H1 (cell line): Measurements from ENCODE around the gene UBN1. TPM values are rescaled to one million over a fixed set of nuclear protein-coding genes. Genes with fewer than 3 reads are reported as not detected.

Experiments
- CTCF ChIA-PET: fragments of 300-600 bp; sonication (Branson Sonifier 250); formaldehyde crosslinking; loops from one replicate; lab custom pipeline; 2021; ENCODE audit not compliant: partially characterized antibody; lab: Charles Lee
- POLR2A ChIA-PET: fragments of 300-600 bp; sonication (Branson Sonifier 250); formaldehyde crosslinking; loops from one replicate; lab custom pipeline; 2021; ENCODE audit warnings: inconsistent platforms; ENCODE audit not compliant: partially characterized antibody; lab: Charles Lee
- DNase-seq, 2 experiments: peaks; one replicate each; pipeline versions ENCODE4 v3.0.0 to v3.0.0-alpha.2; 2010 to 2022; ENCODE audit warnings: low spot score in 2 of 2, low read depth in 1 of 2, mixed read lengths in 1 of 2
- FAIRE-seq: peaks from 2 replicates; lab custom pipeline; 2011; peaks lifted over from hg19 to GRCh38; lab: Jason Lieb, UNC
- H2AFZ ChIP-seq: 2 replicates; pipeline ENCODE4 v1.8.1; 2012; ENCODE audit warnings: low read length, inconsistent platforms
- H2AK5ac ChIP-seq: 2 replicates; pipeline ENCODE4 v1.6.1; 2013; ENCODE audit warnings: low read depth, low read length
- H2BK120ac ChIP-seq: replicated peaks from 2 replicates; pipeline ENCODE3; 2013; ENCODE audit warnings: low read depth, low read length, inconsistent platforms
- H2BK12ac ChIP-seq: 2 replicates; pipeline ENCODE4 v1.6.1; 2013; ENCODE audit warnings: low read depth, low read length
- H2BK15ac ChIP-seq: 2 replicates; pipeline ENCODE4 v1.6.1; 2013; ENCODE audit warnings: low read length
- H2BK20ac ChIP-seq: 2 replicates; pipeline ENCODE4 v1.6.1; 2013; ENCODE audit warnings: low read length
- H2BK5ac ChIP-seq: 2 replicates; pipeline ENCODE4 v1.6.1; 2013; ENCODE audit warnings: low read depth, low read length
- H3K14ac ChIP-seq: 2 replicates; pipeline ENCODE4 v1.6.1; 2013; ENCODE audit warnings: inconsistent platforms; ENCODE audit not compliant: insufficient read length
- H3K18ac ChIP-seq: 2 replicates; pipeline ENCODE4 v1.6.1; 2013; ENCODE audit warnings: low read length; ENCODE audit errors: extremely low read depth
- H3K23ac ChIP-seq: 2 replicates; pipeline ENCODE4 v1.6.1; 2013; ENCODE audit warnings: inconsistent platforms; ENCODE audit not compliant: insufficient read length
- H3K23me2 ChIP-seq: 2 replicates; pipeline ENCODE4 v1.6.1; 2013; ENCODE audit warnings: low read depth, low read length
- H3K27ac ChIP-seq: 2 replicates; pipeline ENCODE4 v1.6.1; 2011; ENCODE audit warnings: low read depth, low read length, inconsistent platforms
- H3K27me3 ChIP-seq, 4 experiments: replicated peaks in 1 of 4; 1 replicate in 1 of 4; 2 replicates in 3 of 4; pipeline versions ENCODE4 v1.6.1 to v1.8.1; 2011 to 2013; ENCODE audit warnings: low read length in 3 of 4, mild to moderate bottlenecking in 3 of 4, inconsistent platforms in 2 of 4, mixed read lengths in 2 of 4, moderate library complexity in 1 of 4; ENCODE audit not compliant: control insufficient read depth in 3 of 4, insufficient read depth in 3 of 4; ENCODE audit errors: extremely low read depth in 1 of 4
- H3K36me3 ChIP-seq, 4 experiments: 2 replicates each; pipeline versions ENCODE4 v1.6.1 to v1.8.1; 2011 to 2013; ENCODE audit warnings: mild to moderate bottlenecking in 4 of 4, low read length in 3 of 4, moderate library complexity in 2 of 4, control low read depth in 1 of 4, inconsistent platforms in 1 of 4; ENCODE audit not compliant: insufficient read depth in 4 of 4, control insufficient read depth in 2 of 4
- H3K4ac ChIP-seq: replicated peaks from 2 replicates; pipeline ENCODE3; 2013; ENCODE audit warnings: low read length, low read depth, mixed read lengths, inconsistent platforms; ENCODE audit not compliant: insufficient read length
- H3K4me1 ChIP-seq, 4 experiments: replicated peaks in 1 of 4; 1 replicate in 1 of 4; 2 replicates in 3 of 4; pipeline versions ENCODE4 v1.6.1 to v1.8.1; 2011 to 2013; ENCODE audit warnings: low read length in 3 of 4, inconsistent platforms in 2 of 4, mixed read lengths in 1 of 4; ENCODE audit not compliant: insufficient read depth in 4 of 4, control insufficient read depth in 3 of 4
- H3K4me2 ChIP-seq, 2 experiments: 2 replicates each; pipeline versions ENCODE4 v1.6.1 to v1.8.1; 2011 to 2013; ENCODE audit warnings: low read depth in 2 of 2, low read length in 2 of 2, control low read depth in 1 of 2, inconsistent platforms in 1 of 2, mild to moderate bottlenecking in 1 of 2; ENCODE audit not compliant: insufficient read depth in 1 of 2
- H3K4me3 ChIP-seq, 4 experiments: fragments of 200-600, 300-600 bp in 1 of 4; sonication (generic), shearing (Covaris generic), sonication (Bioruptor Twin) in 1 of 4; 2 replicates each; pipeline versions ENCODE4 v1.5.1 to v1.8.1; 2011 to 2016; ENCODE audit warnings: low read length in 4 of 4, low read depth in 3 of 4, control low read depth in 2 of 4, inconsistent platforms in 2 of 4, mild to moderate bottlenecking in 2 of 4, mixed read lengths in 1 of 4, moderate library complexity in 1 of 4; ENCODE audit not compliant: insufficient read depth in 2 of 4; ENCODE audit errors: extremely low read depth in 1 of 4
- H3K56ac ChIP-seq: replicated peaks from 2 replicates; pipeline ENCODE3; 2013; ENCODE audit warnings: low read depth, mild to moderate bottlenecking, mixed read lengths, low read length, inconsistent platforms; ENCODE audit not compliant: insufficient read length
- H3K79me1 ChIP-seq: 2 replicates; pipeline ENCODE4 v1.6.1; 2013; ENCODE audit warnings: low read depth, low read length, control low read depth
- H3K79me2 ChIP-seq, 2 experiments: 2 replicates each; pipeline versions ENCODE4 v1.6.1 to v1.8.1; 2012 to 2013; ENCODE audit warnings: low read length in 2 of 2, mild to moderate bottlenecking in 2 of 2, inconsistent platforms in 1 of 2; ENCODE audit not compliant: insufficient read depth in 2 of 2, control insufficient read depth in 1 of 2
- H3K9ac ChIP-seq, 4 experiments: replicated peaks in 1 of 4; 1 replicate in 1 of 4; 2 replicates in 3 of 4; pipeline versions ENCODE4 v1.6.1 to v1.8.1; 2011 to 2013; ENCODE audit warnings: low read depth in 3 of 4, low read length in 3 of 4, control low read depth in 2 of 4, mild to moderate bottlenecking in 2 of 4, moderate library complexity in 2 of 4, inconsistent platforms in 1 of 4; ENCODE audit errors: extremely low read depth in 1 of 4
- H3K9me3 ChIP-seq, 2 experiments: 2 replicates each; pipeline versions ENCODE4 v1.6.1 to v1.8.1; 2012 to 2013; ENCODE audit warnings: mild to moderate bottlenecking in 2 of 2, moderate library complexity in 2 of 2, control low read depth in 1 of 2, inconsistent platforms in 1 of 2, low read depth in 1 of 2, low read length in 1 of 2, mixed read lengths in 1 of 2; ENCODE audit not compliant: insufficient read depth in 2 of 2
- H4K20me1 ChIP-seq, 2 experiments: replicated peaks in 1 of 2; 2 replicates each; pipeline versions ENCODE3 to v1.8.1; 2011 to 2013; ENCODE audit warnings: inconsistent platforms in 2 of 2, low read length in 2 of 2, mild to moderate bottlenecking in 1 of 2; ENCODE audit not compliant: insufficient read depth in 2 of 2, control insufficient read depth in 1 of 2
- H4K5ac ChIP-seq: 2 replicates; pipeline ENCODE4 v1.6.1; 2013; ENCODE audit warnings: low read length, low read depth, mixed read lengths, inconsistent platforms; ENCODE audit not compliant: insufficient read length
- H4K8ac ChIP-seq: 2 replicates; pipeline ENCODE4 v1.8.0; 2013; ENCODE audit warnings: mild to moderate bottlenecking, moderate library complexity, low read length, inconsistent platforms; ENCODE audit not compliant: insufficient read depth; ENCODE audit errors: extremely low read depth
- H4K91ac ChIP-seq: replicated peaks from 2 replicates; pipeline ENCODE3; 2013; ENCODE audit warnings: low read length, mixed read lengths, inconsistent platforms; ENCODE audit not compliant: insufficient read length
- BCL11A ChIP-seq, 2 experiments: IDR thresholded peaks; one replicate each; pipeline ENCODE4 v1.6.1; 2011; ENCODE audit warnings: low read depth in 2 of 2, low read length in 2 of 2, mild to moderate bottlenecking in 2 of 2
- CREB1 ChIP-seq: IDR thresholded peaks from 2 replicates; pipeline ENCODE4 v1.6.1; 2012; ENCODE audit warnings: inconsistent platforms
- EGR1 ChIP-seq: IDR thresholded peaks from 2 replicates; pipeline ENCODE4 v1.6.1; 2011; ENCODE audit warnings: low read depth, low read length, borderline replicate concordance
- JUN ChIP-seq: IDR thresholded peaks from 2 replicates; pipeline ENCODE4 v1.6.1; 2011; ENCODE audit warnings: low read depth, mild to moderate bottlenecking, improper control_type of control experiment, low read length
- KDM1A ChIP-seq: fragments of 200-600, 300-600 bp; sonication (generic); IDR thresholded peaks from 2 replicates; pipeline ENCODE4 v1.7.1; 2016; ENCODE audit warnings: mild to moderate bottlenecking, low read length, borderline replicate concordance
- PHF8 ChIP-seq: fragments of 200-600 bp; sonication (generic); conservative IDR thresholded peaks from 2 replicates; pipeline ENCODE4 v1.7.1; 2012; ENCODE audit warnings: low read depth, mild to moderate bottlenecking, inconsistent platforms, low read length, moderate library complexity
- RAD21 ChIP-seq, 2 experiments: IDR thresholded peaks in 1 of 2; conservative IDR thresholded peaks in 1 of 2; 2 replicates each; pipeline ENCODE4 v1.6.1; 2011; ENCODE audit warnings: low read depth in 2 of 2, low read length in 2 of 2, improper control_type of control experiment in 1 of 2, inconsistent platforms in 1 of 2, mild to moderate bottlenecking in 1 of 2, moderate library complexity in 1 of 2
- SIN3A ChIP-seq, 2 experiments: IDR thresholded peaks in 1 of 2; conservative IDR thresholded peaks in 1 of 2; 2 replicates each; pipeline ENCODE4 v1.6.1; 2011 to 2012; ENCODE audit warnings: low read length in 2 of 2, improper control_type of control experiment in 1 of 2, low read depth in 1 of 2, mild to moderate bottlenecking in 1 of 2
- SP4 ChIP-seq: IDR thresholded peaks from 2 replicates; pipeline ENCODE4 v1.6.1; 2012; ENCODE audit warnings: low read length, inconsistent platforms
- TAF1 ChIP-seq: IDR thresholded peaks from 2 replicates; pipeline ENCODE4 v1.6.1; 2011; ENCODE audit warnings: mild to moderate bottlenecking, low read depth, low read length
- TAF7 ChIP-seq: optimal IDR thresholded peaks from 2 replicates; pipeline ENCODE3; 2011; ENCODE audit warnings: low read depth, mild to moderate bottlenecking, inconsistent platforms, low read length, moderate library complexity, borderline replicate concordance
- TBP ChIP-seq: IDR thresholded peaks from 2 replicates; pipeline ENCODE4 v1.6.1; 2011; ENCODE audit warnings: low read depth, low read length, improper control_type of control experiment
- YY1 ChIP-seq: IDR thresholded peaks from 2 replicates; pipeline ENCODE4 v1.6.1; 2011; ENCODE audit warnings: low read depth, mild to moderate bottlenecking, low read length
- whole genome bisulfite sequencing, 2 experiments: shearing (Covaris generic) in 1 of 2; methylation state at CpG; one replicate each; pipeline versions ENCODE4 v1.1.6 to v1.1.7; 2013 to 2015; ENCODE audit warnings: low lambda C conversion rate in 2 of 2, mixed read lengths in 2 of 2, inconsistent platforms in 1 of 2, low coverage in 1 of 2, missing lambda C conversion rate in 1 of 2; ENCODE audit not compliant: insufficient replicate concordance in 2 of 2, insufficient coverage in 1 of 2, insufficient read length in 1 of 2; ENCODE audit errors: extremely low coverage in 1 of 2, missing lambda C conversion rate in 1 of 2; 5-methylcytosine and 5-hydroxymethylcytosine counted together
- polyA plus RNA-seq, 7 experiments: library from polyadenylated mRNA; depleted of rRNA in 3 of 7; stranded (reverse) in 5 of 7; unstranded in 2 of 7; fragments of >200 nt in 5 of 7; fragments of 200-250 nt in 2 of 7; gene quantifications; 1 replicate in 5 of 7; 2 replicates in 1 of 7; 4 replicates in 1 of 7; pipeline versions ENCODE4 v1.2.1 to v1.2.3, GENCODE V29; 2011 to 2013; ENCODE audit warnings: missing spikeins in 2 of 7, mixed read lengths in 2 of 7
- total RNA-seq: library from RNA; stranded (reverse); fragmentation: NEBNext Ultra II Directional; extraction: Animal tissue kit (Norgen Biotek cat#: 25700); gene quantifications from 2 replicates; pipeline ENCODE4 v1.2.1, GENCODE V29; 2021
- TF ChIP-seq, protein P1 (sequence below): IDR thresholded peaks from 2 replicates; pipeline ENCODE4 v1.6.1; 2011; ENCODE audit warnings: low read depth, mild to moderate bottlenecking, low read length; ENCODE audit not compliant: insufficient read depth

Gene UBN1
- total and polyA plus RNA-seq, 2 of the 8 experiments (the other 6 are each of a cell fraction or from before 2014, with no cell fraction given) = 16.2 to 37.0 TPM

DNA sequence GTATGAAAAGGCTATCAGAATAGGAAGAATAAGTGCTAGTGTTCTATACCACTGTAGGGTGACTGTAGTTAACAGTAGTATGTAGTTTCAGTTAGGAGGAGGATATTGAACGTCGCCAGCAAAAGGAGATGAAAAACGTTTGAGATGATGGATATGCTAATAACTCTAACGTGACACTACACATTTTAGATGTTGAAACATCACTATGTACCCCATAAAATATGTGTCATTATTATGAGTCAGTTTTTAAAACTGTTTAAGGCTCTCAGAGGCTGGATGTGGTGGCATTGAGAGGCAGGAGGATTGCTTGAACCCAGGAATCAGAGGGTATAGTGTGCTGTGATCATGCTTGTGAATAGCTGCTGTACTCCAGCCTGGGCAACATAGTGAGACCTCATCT is 31.8 kb downstream of the UBN1 start:
- H4K8ac ChIP-seq = no peak overlapping the region
- H4K91ac ChIP-seq = no peak overlapping the region
- POLR2A ChIA-PET = no interaction called here
- H3K9me3 ChIP-seq = no peaks in the 10 kb centered on the region
- H4K5ac ChIP-seq = no peak overlapping the region
- H2BK20ac ChIP-seq = no peak overlapping the region
- FAIRE-seq = no peak
- H3K23me2 ChIP-seq = no peaks in the 10 kb centered on the region
- peaks cover 3 to 4% of the 10 kb centered on the region in 2 experiments for H4K20me1 ChIP-seq
- H3K23ac ChIP-seq = no peak overlapping the region
- H3K4ac ChIP-seq = no peak overlapping the region
- H3K9ac ChIP-seq = no peak overlapping the region
- DNase-seq = no peak
- H3K14ac ChIP-seq = no peak overlapping the region
- WGBS, 2 experiments = 91% methylated on average over 4 of the region's 4 CpGs; no CpG with 5 or more reads in 1 of the 2 experiments
- H3K56ac ChIP-seq = no peak overlapping the region
- CTCF ChIA-PET = interaction anchor here (2.3 kb wide), 1 partner anchor 77 kb away, joined by 10 read pairs; no protein-coding TSS in a partner anchor
- no peaks in the 10 kb centered on the region for H3K4me1 ChIP-seq
- no peak overlapping the region for H2BK15ac ChIP-seq
- no peak overlapping the region for H3K4me3 ChIP-seq
- no peak overlapping the region for H2BK120ac ChIP-seq
- no peak overlapping the region for H2AK5ac ChIP-seq
- no peaks in the 10 kb centered on the region for H3K79me1 ChIP-seq
- H3K79me2 ChIP-seq = no peaks in the 10 kb centered on the region
- H3K36me3 ChIP-seq = peaks cover 35 to 88% (median 65%) of the 10 kb centered on the region in 4 experiments
- H3K27ac ChIP-seq = no peak overlapping the region
- H2BK5ac ChIP-seq = no peak overlapping the region
- no peaks in the 10 kb centered on the region for H3K27me3 ChIP-seq
- H3K4me2 ChIP-seq = no peak overlapping the region
- no peak overlapping the region for H3K18ac ChIP-seq
- no peak overlapping the region for H2AFZ ChIP-seq
- no peak overlapping the region for H2BK12ac ChIP-seq
- TF ChIP-seq EGR1 = no peak
- no peak for TF ChIP-seq TAF1
- TF ChIP-seq JUN = no peak
- TF ChIP-seq TBP = no peak
- no peak for TF ChIP-seq CREB1
- no peak for TF ChIP-seq YY1
- TF ChIP-seq TAF7 = no peak
- TF ChIP-seq KDM1A = no peak
- TF ChIP-seq SIN3A (conservative IDR thresholded peaks at IDR 0.05 in 1 of 2, IDR thresholded peaks at IDR 0.05 in 1 of 2; ENCODE audit: low read depth in 1 of 2, low read length in 2 of 2) = no peak
- TF ChIP-seq PHF8 = no peak
- TF ChIP-seq, protein P1, sequence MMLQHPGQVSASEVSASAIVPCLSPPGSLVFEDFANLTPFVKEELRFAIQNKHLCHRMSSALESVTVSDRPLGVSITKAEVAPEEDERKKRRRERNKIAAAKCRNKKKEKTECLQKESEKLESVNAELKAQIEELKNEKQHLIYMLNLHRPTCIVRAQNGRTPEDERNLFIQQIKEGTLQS = no peak
- no peak for TF ChIP-seq BCL11A (IDR thresholded peaks at IDR 0.05; ENCODE audit: low read depth in 2 of 2, low read length in 2 of 2)
- no peak for TF ChIP-seq SP4
- TF ChIP-seq RAD21 (IDR thresholded peaks at IDR 0.05 in 1 of 2, conservative IDR thresholded peaks at IDR 0.05 in 1 of 2; ENCODE audit: low read depth in 2 of 2, low read length in 2 of 2) = no peak
